Kidney (tissue), 14 donors: Measurements from ENCODE around the gene CD55. TPM values are rescaled to one million over a fixed set of nuclear protein-coding genes. Genes with fewer than 3 reads are reported as not detected.

ENCODE experiments used
- DNase-seq, 5 donors: peaks; one replicate each; pipeline ENCODE4 v3.0.0-alpha.2; 2013 to 2020
- FAIRE-seq: peaks from 2 replicates; lab custom pipeline; 2012; peaks lifted over from hg19 to GRCh38; lab: Jason Lieb, UNC
- H3K27ac ChIP-seq, 2 donors: one replicate each; pipeline ENCODE4 v1.7.0; 2013; ENCODE audit warnings: low read depth in 2 of 2, low read length in 2 of 2, inconsistent platforms in 1 of 2
- H3K27me3 ChIP-seq: one replicate; pipeline ENCODE4 v1.7.1; 2013; ENCODE audit warnings: low read length, inconsistent platforms; ENCODE audit not compliant: control insufficient read depth, insufficient read depth
- H3K36me3 ChIP-seq, 3 donors: one replicate each; pipeline versions ENCODE4 v1.7.0 to v1.7.1; 2013; ENCODE audit warnings: low read length in 3 of 3, control low read depth in 1 of 3, inconsistent platforms in 1 of 3; ENCODE audit not compliant: insufficient read depth in 3 of 3, control insufficient read depth in 2 of 3
- H3K4me1 ChIP-seq, 3 donors: one replicate each; pipeline versions ENCODE4 v1.7.0 to v1.7.1; 2013; ENCODE audit warnings: low read length in 3 of 3, inconsistent platforms in 1 of 3, low read depth in 1 of 3; ENCODE audit not compliant: control insufficient read depth in 2 of 3, insufficient read depth in 2 of 3
- H3K4me3 ChIP-seq, 3 donors: one replicate each; pipeline versions ENCODE4 v1.7.0 to v1.8.1; 2013; ENCODE audit warnings: low read length in 3 of 3, control low read depth in 1 of 3, inconsistent platforms in 1 of 3
- H3K9ac ChIP-seq, 3 donors: one replicate each; pipeline versions ENCODE4 v1.7.0 to v1.7.1; 2013; ENCODE audit warnings: low read length in 3 of 3, control low read depth in 1 of 3, inconsistent platforms in 1 of 3
- H3K9me3 ChIP-seq, 3 donors: one replicate each; pipeline versions ENCODE4 v1.7.0 to v1.7.1; 2013; ENCODE audit warnings: low read length in 3 of 3, control low read depth in 1 of 3, inconsistent platforms in 1 of 3; ENCODE audit not compliant: control insufficient read depth in 2 of 3, insufficient read depth in 1 of 3
- CTCF ChIP-seq: IDR thresholded peaks from 3 replicates; pipeline ENCODE4 v1.5.1; 2012; ENCODE audit warnings: mild to moderate bottlenecking, moderate library complexity, borderline replicate concordance; ENCODE audit not compliant: insufficient read depth; ENCODE audit errors: extremely low read depth
- intact Hi-C: fragments of 100-400 bp; cut with DNase I; formaldehyde crosslinking; loops from one replicate; pipeline ENCODE4 v1.11.1; 2022
- polyA plus RNA-seq: library from polyadenylated mRNA; stranded (reverse); fragments of 350-450 nt; fragmentation: Illumina TruSeq; extraction: RNeasy Lipid Tissue Mini Kit (QIAGEN cat#74804); gene quantifications from one replicate; pipeline ENCODE4 v1.2.3, GENCODE V29; 2014; ENCODE audit warnings: low read depth, low replicate concordance; ENCODE audit not compliant: insufficient read depth
- total RNA-seq: library from RNA; stranded (reverse); fragmentation: NEBNext Ultra II Directional; extraction: Animal tissue kit (Norgen Biotek cat#: 25700); gene quantifications from one replicate; pipeline ENCODE4 v1.2.1, GENCODE V29; 2021
- donor health status: control.
- donor health status: control.
- donor health status: control.
- donor health status: control.
- donor health status: control.
- donor health status: DM: yes; HTN: yes; CAD: no.
- donor health status: Normal renal cell carcinoma (clear cell type).

The CD55 gene
- total and polyA plus RNA-seq, 2 donors from 2014 or later, result 28.8 to 69.5 TPM

DNA sequence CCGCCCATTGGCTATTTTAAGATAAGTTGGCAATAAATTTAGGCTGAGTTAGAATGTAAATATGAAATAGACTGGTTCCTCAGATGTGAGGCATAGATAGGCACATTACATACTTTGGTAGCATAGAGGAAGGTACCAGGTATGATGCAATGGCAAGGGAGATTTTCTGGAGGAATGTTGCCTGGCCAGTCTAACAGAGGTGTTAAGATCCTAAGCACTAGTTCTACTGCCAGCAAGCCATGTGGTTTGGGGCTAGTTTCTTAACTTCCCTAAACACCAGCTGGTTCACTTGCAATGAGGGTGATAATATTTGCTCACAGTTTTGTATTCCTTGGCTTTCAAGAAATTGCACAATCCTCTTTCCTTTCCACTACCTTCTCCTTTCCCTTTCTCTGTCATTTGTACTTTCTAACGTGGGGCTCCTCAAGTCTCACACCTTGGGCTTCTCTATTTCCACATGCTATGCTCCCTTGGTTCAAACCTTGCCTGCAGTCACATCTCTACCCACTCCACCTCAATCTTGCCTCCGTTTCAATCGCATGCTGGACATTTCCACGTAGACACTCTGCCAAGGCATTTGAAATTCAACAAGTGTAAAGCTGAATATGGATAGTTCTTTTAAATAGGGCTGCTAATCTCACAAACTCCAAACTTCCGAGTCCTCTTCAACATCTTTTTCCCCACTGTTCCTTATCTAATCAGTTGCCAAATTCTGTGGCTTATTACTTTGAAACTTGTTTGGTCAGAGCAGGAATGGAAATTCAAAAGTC, 4.7 kb upstream of the CD55 start:
- Histone ChIP-seq H3K4me1 (peaks cover 0 to 4% (median 3%) of the 10 kb centered on the region in 3 donors), H3K4me3 (no peak overlapping the region), H3K9me3 (peaks cover 0 to 3% (median 0%) of the 10 kb centered on the region in 3 donors), H3K36me3 (no peaks in the 10 kb centered on the region), H3K27ac (no peak overlapping the region), H3K9ac (no peak overlapping the region), H3K27me3 (no peaks in the 10 kb centered on the region)
- FAIRE-seq, result no peak
- peak in 4 of 5 donors; percentile 35 to 82 (median 64) for DNase-seq
- intact Hi-C loops, result no loop called here
- TF ChIP-seq CTCF, result no peak

DNA sequence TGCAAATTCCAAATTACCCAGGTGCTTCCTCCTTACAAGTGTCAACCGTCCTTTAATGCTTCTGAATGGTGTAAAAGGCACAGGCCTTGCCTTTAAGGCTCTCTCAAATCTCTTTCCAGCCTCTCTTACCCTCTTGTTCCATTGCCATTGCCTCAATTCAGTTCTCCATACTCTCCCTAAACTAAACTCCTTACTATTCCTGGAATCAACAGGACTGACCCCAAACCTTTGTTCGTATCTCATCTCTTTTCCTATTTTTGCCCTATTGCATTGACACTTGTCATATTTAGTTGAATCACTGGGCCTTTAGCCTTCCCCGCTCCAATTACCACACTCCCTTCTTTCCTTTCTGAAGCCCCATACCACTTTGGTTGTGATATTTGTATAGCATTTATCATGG, 3.9 kb upstream of the CD55 start:
- no peak overlapping the region for H3K27ac ChIP-seq
- FAIRE-seq (no peak), DNase-seq (no peak)
- H3K36me3 ChIP-seq, result no peaks in the 10 kb centered on the region
- peaks cover 0 to 6% (median 3%) of the 10 kb centered on the region in 3 donors for H3K4me1 ChIP-seq
- intact Hi-C loops, result no loop called here
- no peak overlapping the region for H3K4me3 ChIP-seq
- H3K9me3 ChIP-seq, result peaks cover 0 to 3% (median 0%) of the 10 kb centered on the region in 3 donors
- no peak overlapping the region for H3K9ac ChIP-seq
- no peak for TF ChIP-seq CTCF
- no peaks in the 10 kb centered on the region for H3K27me3 ChIP-seq

DNA sequence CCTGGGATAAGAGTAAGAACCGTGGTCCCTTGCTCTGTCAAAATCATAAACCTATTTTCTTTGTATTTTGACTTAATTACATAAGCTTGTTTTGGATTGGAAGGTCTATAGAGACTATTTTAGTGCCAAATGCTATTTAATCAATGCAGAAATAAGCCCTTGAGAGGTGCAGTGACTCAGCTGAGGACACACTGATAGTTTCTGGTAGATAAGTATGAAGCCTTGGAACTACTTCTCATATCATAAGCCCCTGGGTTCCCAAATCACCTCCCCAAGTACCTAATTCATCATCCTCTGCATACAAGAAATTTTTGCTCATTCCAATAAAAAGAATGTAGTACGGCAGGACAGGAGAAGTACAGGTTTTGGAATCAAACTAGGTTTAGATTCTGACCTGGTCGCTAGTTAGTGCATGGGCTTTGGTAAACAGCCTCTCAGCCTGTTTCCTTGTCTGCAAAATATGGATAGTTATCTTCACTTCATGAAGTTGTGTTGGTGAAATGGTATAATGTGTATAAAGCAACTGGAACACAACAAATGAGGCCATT, 3.3 kb upstream of the CD55 start:
- H3K4me3 ChIP-seq, result no peak overlapping the region
- H3K9me3 ChIP-seq, result peaks cover 0 to 3% (median 0%) of the 10 kb centered on the region in 3 donors
- no peak for TF ChIP-seq CTCF
- FAIRE-seq (no peak), DNase-seq (no peak)
- H3K9ac ChIP-seq, result no peak overlapping the region
- no peaks in the 10 kb centered on the region for H3K36me3 ChIP-seq
- peaks cover 0 to 6% (median 3%) of the 10 kb centered on the region in 3 donors for H3K4me1 ChIP-seq
- no peaks in the 10 kb centered on the region for H3K27me3 ChIP-seq
- H3K27ac ChIP-seq, result no peak overlapping the region
- intact Hi-C loops, result no loop called here
